GM20000 (cell line): Measurements from ENCODE around the gene DTHD1.

Source experiments
- DNase-seq: peaks from one replicate; pipeline ENCODE4 v3.0.0; 2012; ENCODE audit warnings: low spot score
- TF ChIP-seq, protein P1 (sequence below): IDR thresholded peaks from 2 replicates; pipeline ENCODE4 v1.5.1; 2012; ENCODE audit warnings: mild to moderate bottlenecking, control low read depth; ENCODE audit errors: extremely low read depth, missing control alignments

The DTHD1 gene

DNA sequence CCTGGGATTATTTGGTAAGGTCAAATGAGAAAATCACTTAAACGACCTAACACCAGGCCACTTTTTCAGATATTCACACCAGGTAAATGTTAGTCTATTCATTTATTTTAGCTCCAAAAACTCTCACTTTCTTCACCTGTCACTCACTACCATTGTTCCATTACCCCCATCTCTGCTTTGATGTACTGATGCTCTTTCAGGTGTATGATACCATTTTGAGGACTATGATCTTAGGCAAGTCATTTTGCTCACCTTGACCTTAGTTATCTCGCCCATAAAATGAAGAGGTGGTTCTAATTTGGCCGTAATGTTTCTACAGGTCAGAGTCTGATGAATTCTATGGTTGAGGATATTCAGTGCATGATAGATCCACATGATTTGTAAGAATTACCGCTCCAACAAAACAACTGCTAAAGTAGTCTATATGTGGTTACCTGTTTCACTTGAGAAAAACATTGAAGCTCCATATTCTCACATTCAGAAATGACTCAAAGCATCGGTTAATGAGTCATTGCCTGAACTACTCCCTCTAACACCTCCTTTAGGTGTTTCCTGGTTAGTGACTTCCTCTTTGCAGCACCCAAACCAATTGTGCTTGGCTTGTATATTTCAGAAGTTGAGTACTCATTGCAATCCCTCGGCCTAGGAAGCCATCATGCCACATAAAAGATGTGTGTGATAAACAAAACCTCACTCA, 4.5 kb downstream of the DTHD1 start:
- peak; percentile 60 for DNase-seq
- TF ChIP-seq, protein P1, sequence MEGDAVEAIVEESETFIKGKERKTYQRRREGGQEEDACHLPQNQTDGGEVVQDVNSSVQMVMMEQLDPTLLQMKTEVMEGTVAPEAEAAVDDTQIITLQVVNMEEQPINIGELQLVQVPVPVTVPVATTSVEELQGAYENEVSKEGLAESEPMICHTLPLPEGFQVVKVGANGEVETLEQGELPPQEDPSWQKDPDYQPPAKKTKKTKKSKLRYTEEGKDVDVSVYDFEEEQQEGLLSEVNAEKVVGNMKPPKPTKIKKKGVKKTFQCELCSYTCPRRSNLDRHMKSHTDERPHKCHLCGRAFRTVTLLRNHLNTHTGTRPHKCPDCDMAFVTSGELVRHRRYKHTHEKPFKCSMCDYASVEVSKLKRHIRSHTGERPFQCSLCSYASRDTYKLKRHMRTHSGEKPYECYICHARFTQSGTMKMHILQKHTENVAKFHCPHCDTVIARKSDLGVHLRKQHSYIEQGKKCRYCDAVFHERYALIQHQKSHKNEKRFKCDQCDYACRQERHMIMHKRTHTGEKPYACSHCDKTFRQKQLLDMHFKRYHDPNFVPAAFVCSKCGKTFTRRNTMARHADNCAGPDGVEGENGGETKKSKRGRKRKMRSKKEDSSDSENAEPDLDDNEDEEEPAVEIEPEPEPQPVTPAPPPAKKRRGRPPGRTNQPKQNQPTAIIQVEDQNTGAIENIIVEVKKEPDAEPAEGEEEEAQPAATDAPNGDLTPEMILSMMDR = no peak

DNA sequence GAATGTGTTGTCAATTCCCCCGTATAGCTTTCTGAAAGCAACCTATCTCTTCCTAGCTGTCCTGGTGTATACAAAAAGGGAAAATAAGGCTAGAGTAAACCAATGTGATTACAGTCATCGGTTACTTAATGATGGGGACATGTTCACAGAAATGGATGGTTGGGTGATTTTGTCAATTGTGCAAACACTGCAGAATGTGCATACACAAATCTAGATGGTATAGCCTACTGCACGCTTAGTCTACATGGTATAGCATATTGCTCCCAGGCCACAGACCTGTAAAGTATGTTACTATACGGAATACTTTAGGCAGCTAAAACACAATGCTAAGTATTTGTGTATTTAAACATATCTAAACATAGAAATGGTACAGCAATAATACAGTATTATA, 5.1 kb downstream of the DTHD1 start:
- DNase-seq = no peak
- TF ChIP-seq, protein P1 = no peak

DNA sequence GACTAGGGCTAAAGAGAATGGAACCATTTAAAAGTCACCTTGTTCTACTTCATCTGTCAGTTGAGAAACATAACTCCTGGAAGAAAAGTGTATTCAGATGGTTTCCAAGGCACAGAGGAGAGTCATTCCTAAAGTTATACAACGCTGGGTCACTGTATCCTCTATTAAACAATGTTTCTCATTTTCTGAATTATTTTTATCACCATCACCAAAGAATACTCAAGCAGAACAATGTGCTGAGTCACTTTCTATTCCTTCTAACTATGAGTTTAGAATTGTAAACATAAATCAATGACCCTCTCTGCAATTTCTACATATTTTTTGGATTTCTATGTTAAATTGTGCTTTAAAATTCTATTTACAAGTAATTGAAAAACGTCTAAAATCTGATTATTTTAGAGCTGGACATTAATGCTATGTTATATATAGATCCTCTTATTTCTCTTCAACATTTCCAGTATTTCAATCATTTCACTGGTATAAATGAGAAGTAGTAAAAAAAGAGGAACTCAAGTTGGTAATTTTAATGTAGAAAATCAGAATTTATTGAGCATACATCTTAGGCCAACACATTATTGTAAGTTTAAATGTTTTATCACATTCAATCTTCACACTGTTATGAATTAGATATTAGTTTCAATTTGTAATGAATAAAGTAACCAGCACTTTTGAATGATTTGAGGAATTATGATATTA, 7.5 kb downstream of the DTHD1 start:
- no peak for DNase-seq
- TF ChIP-seq, protein P1 = no peak

- no peak for DNase-seq
These were observed 9.2 kb downstream of the DTHD1 start for GRCh38 chr4:36290641-36291040.

GRCh38 chr4:36292556-36293188, 11.3 kb downstream of the DTHD1 start:
- DNase-seq = no peak
- TF ChIP-seq, protein P1 = no peak

More at GRCh38 chr4:36290641-36291040, 9.2 kb downstream of the DTHD1 start:
- TF ChIP-seq, protein P1 = no peak

- no peak for DNase-seq
- TF ChIP-seq, protein P1 = no peak
These were observed 19.7 kb downstream of the DTHD1 start for GRCh38 chr4:36301127-36301526.
